ENCODE measurements around the gene PIP5KL1.
"Not testable (repeated sequence)": the region's sequence is repeated elsewhere in the genome, so short reads cannot be mapped to it uniquely, and the experiment has no call there.

The PIP5KL1 gene

GRCh38 chr9:127896395-127897192 is 34.0 kb downstream of the PIP5KL1 start:
- Mint-ChIP-seq H3K4me3 (peak overlapping the region; percentile 62 to 64), H3K27ac (peak overlapping the region; percentile 60), H3K4me1 (peaks cover 22 to 57% of the 10 kb centered on the region in 2 donors), H3K36me3 (peaks cover 55 to 60% of the 10 kb centered on the region in 2 donors), H3K9me3 (peaks cover 0 to 11% of the 10 kb centered on the region in 2 donors), H3K27me3 (no peaks in the 10 kb centered on the region)
- DNase-seq (no peak), ATAC-seq (replicated peaks) (no peak)

DNA sequence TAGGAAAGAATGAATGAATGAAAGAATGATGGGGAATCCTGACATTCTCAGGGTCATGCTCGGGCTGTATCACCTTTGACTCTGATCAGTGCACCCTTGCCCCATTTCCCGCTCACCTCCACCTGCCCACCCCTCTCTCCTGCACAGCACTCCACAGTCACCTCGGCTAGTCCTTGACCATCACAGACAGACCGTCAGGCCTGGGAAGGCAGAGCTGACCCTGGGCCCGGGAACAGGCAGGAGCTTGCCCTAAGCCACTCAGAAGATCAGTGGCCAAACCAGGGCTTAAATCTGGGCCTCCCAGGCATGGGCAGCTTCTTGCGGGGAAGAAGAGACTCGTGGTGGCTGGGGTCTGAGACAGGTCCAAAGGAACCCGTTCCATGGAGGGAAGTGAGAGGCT is 34.8 kb downstream of the PIP5KL1 start:
- H3K9me3 Mint-ChIP-seq, result peaks cover 0 to 11% of the 10 kb centered on the region in 2 donors
- H3K4me3 Mint-ChIP-seq, result no peak overlapping the region
- no peak for DNase-seq
- peaks cover 59 to 60% of the 10 kb centered on the region in 2 donors for H3K36me3 Mint-ChIP-seq
- peaks cover 17 to 51% of the 10 kb centered on the region in 2 donors for H3K4me1 Mint-ChIP-seq
- no peak for ATAC-seq (replicated peaks)
- peak overlapping the region; percentile 47 for H3K27ac Mint-ChIP-seq
- H3K27me3 Mint-ChIP-seq, result no peaks in the 10 kb centered on the region

DNA sequence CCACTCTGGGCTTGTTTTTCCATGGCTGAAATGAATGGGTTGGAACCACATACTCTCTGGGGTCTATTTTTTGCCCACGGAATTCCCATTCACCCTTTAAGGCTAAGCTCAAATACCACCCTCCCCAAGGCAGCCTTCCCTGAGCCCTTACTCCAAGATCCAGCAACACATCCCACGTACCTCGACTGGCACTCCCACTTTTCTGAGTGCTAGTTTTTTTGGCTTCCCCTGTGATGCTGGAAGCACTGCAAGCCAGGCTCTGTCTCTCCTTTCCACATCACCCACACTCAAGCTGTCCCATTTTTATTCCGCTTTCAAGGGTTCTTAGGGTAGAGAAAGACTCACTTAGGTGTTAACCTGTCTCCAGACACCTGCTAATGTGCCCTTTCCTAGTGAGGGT is 37.2 kb downstream of the PIP5KL1 start:
- DNase-seq (no peak), ATAC-seq (replicated peaks) (no peak)
- Mint-ChIP-seq H3K36me3 (peaks cover 67 to 69% of the 10 kb centered on the region in 2 donors), H3K4me1 (peaks cover 13 to 39% of the 10 kb centered on the region in 2 donors), H3K9me3 (peaks cover 0 to 11% of the 10 kb centered on the region in 2 donors), H3K27me3 (no peaks in the 10 kb centered on the region), H3K4me3 (no peak overlapping the region), H3K27ac (no peak overlapping the region)

DNA sequence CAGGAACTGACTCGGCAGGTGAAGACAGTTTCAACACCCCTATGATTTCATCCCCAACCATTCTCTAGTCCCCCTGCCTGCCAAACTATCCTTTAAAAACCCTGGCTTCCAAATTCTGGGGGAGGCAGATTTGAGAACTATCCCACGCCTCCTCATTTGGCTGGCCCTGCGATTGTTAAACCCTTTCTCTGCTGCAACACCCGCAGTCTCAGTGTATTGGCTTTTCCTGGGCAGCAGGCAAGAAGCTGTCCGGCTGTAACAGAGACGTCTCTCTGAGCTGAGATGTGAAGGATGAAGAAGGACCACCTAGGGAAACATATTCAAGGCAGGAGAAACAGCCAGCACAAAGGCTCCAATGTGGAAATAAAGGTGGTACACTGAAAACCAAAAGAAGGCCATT is 37.7 kb downstream of the PIP5KL1 start:
- Mint-ChIP-seq H3K4me3 (no peak overlapping the region), H3K36me3 (peaks cover 68 to 69% of the 10 kb centered on the region in 2 donors), H3K27ac (peak overlapping the region; percentile 75)

GRCh38 chr9:127890053-127890452 is 40.5 kb downstream of the PIP5KL1 start:
- Mint-ChIP-seq H3K27ac (peak overlapping the region; percentile 9), H3K4me3 (no peak overlapping the region), H3K4me1 (peaks cover 16 to 36% of the 10 kb centered on the region in 2 donors), H3K9me3 (peaks cover 0 to 7% of the 10 kb centered on the region in 2 donors), H3K27me3 (no peaks in the 10 kb centered on the region), H3K36me3 (peaks cover 62 to 68% of the 10 kb centered on the region in 2 donors)
- no peak for DNase-seq
- no peak for ATAC-seq (replicated peaks)

More for the DNA sequence above, 37.7 kb downstream of the PIP5KL1 start:
- Mint-ChIP-seq H3K9me3 (peaks cover 0 to 11% of the 10 kb centered on the region in 2 donors), H3K4me1 (peaks cover 12 to 38% of the 10 kb centered on the region in 2 donors), H3K27me3 (no peaks in the 10 kb centered on the region)
- DNase-seq, result no peak
- ATAC-seq (replicated peaks), result no peak

- no peaks in the 10 kb centered on the region for H3K27me3 Mint-ChIP-seq
- no peak overlapping the region for H3K4me3 Mint-ChIP-seq
- peaks cover 0 to 1% of the 10 kb centered on the region in 2 donors for H3K9me3 Mint-ChIP-seq
- no peak overlapping the region for H3K27ac Mint-ChIP-seq
- DNase-seq (no peak), ATAC-seq (replicated peaks) (peak; percentile 74 to 76)
- H3K4me1 Mint-ChIP-seq, result peaks cover 26 to 40% of the 10 kb centered on the region in 2 donors
- H3K36me3 Mint-ChIP-seq, result peaks cover 56 to 63% of the 10 kb centered on the region in 2 donors
Observed at GRCh38 chr9:127887792-127888191, 42.8 kb downstream of the PIP5KL1 start.

GRCh38 chr9:127886401-127886972 is 44.1 kb downstream of the PIP5KL1 start:
- H3K4me1 Mint-ChIP-seq, result peaks cover 30 to 46% of the 10 kb centered on the region in 2 donors
- no peaks in the 10 kb centered on the region for H3K27me3 Mint-ChIP-seq
- no peaks in the 10 kb centered on the region for H3K9me3 Mint-ChIP-seq
- no peak overlapping the region for H3K4me3 Mint-ChIP-seq
- DNase-seq, result no peak
- no peak overlapping the region for H3K27ac Mint-ChIP-seq
- peaks cover 50 to 67% of the 10 kb centered on the region in 2 donors for H3K36me3 Mint-ChIP-seq
- no peak for ATAC-seq (replicated peaks)

- Mint-ChIP-seq H3K36me3 (peaks cover 47 to 64% of the 10 kb centered on the region in 2 donors), H3K4me3 (no peak overlapping the region), H3K27me3 (no peaks in the 10 kb centered on the region), H3K27ac (no peak overlapping the region), H3K4me1 (peaks cover 30 to 46% of the 10 kb centered on the region in 2 donors), H3K9me3 (no peaks in the 10 kb centered on the region)
- ATAC-seq (replicated peaks), result no peak
- no peak for DNase-seq
Observed at GRCh38 chr9:127885508-127886281, 44.9 kb downstream of the PIP5KL1 start.

- Mint-ChIP-seq H3K9me3 (no peaks in the 10 kb centered on the region), H3K4me3 (no peak overlapping the region), H3K4me1 (peaks cover 30 to 46% of the 10 kb centered on the region in 2 donors), H3K36me3 (peaks cover 42 to 58% of the 10 kb centered on the region in 2 donors), H3K27ac (peak overlapping the region; percentile 84), H3K27me3 (no peaks in the 10 kb centered on the region)
- ATAC-seq (replicated peaks) (no peak), DNase-seq (no peak)
Observed at GRCh38 chr9:127884976-127885490, 45.5 kb downstream of the PIP5KL1 start.

- no peaks in the 10 kb centered on the region for H3K9me3 Mint-ChIP-seq
- H3K36me3 Mint-ChIP-seq, result peaks cover 39 to 55% of the 10 kb centered on the region in 2 donors
- H3K27me3 Mint-ChIP-seq, result no peaks in the 10 kb centered on the region
- DNase-seq, result no peak
- peak; percentile 17 to 18 for ATAC-seq (replicated peaks)
- peak overlapping the region; percentile 84 for H3K27ac Mint-ChIP-seq
- H3K4me3 Mint-ChIP-seq, result no peak overlapping the region
- H3K4me1 Mint-ChIP-seq, result peaks cover 30 to 46% of the 10 kb centered on the region in 2 donors
Observed at GRCh38 chr9:127884427-127884911, 46.1 kb downstream of the PIP5KL1 start.

- DNase-seq, result no peak
- Mint-ChIP-seq H3K4me1 (peaks cover 32 to 49% of the 10 kb centered on the region in 2 donors), H3K4me3 (peak overlapping the region in 1 of 2 donors; percentile 3), H3K27me3 (no peaks in the 10 kb centered on the region), H3K36me3 (peaks cover 40 to 58% of the 10 kb centered on the region in 2 donors), H3K27ac (peak overlapping the region; percentile 84), H3K9me3 (no peaks in the 10 kb centered on the region)
- peak in 1 of 2 donors; percentile 3 for ATAC-seq (replicated peaks)
Observed at GRCh38 chr9:127883959-127884358, 46.6 kb downstream of the PIP5KL1 start.

- Mint-ChIP-seq H3K27ac (peak overlapping the region; percentile 79), H3K36me3 (peaks cover 34 to 47% of the 10 kb centered on the region in 2 donors)
Observed at GRCh38 chr9:127881715-127882114, 48.9 kb downstream of the PIP5KL1 start.

GRCh38 chr9:127880143-127880542 is 50.4 kb downstream of the PIP5KL1 start:
- ATAC-seq (replicated peaks) (peak; percentile 62 to 71), DNase-seq (no peak)
- Mint-ChIP-seq H3K27ac (no peak overlapping the region), H3K9me3 (no peaks in the 10 kb centered on the region), H3K27me3 (peaks cover 0 to 11% of the 10 kb centered on the region in 2 donors), H3K4me1 (peaks cover 32 to 48% of the 10 kb centered on the region in 2 donors), H3K4me3 (no peak overlapping the region), H3K36me3 (peaks cover 24 to 32% of the 10 kb centered on the region in 2 donors)

More at GRCh38 chr9:127881715-127882114, 48.9 kb downstream of the PIP5KL1 start:
- not testable (repeated sequence) for H3K27me3 Mint-ChIP-seq; H3K9me3 Mint-ChIP-seq; H3K4me3 Mint-ChIP-seq; DNase-seq; ATAC-seq (replicated peaks)
- H3K4me1 Mint-ChIP-seq, result peaks cover 39 to 59% of the 10 kb centered on the region in 2 donors
